Gastrocnemius medialis (tissue), 4 donors: Measurements from ENCODE around the gene MINDY3.

Source experiments
- POLR2A ChIP-seq, 2 donors: fragments of 450-650 bp; IDR thresholded peaks; one replicate each; pipeline ENCODE4 v1.6.1; 2017; ENCODE audit warnings: antibody characterized with exemption in 2 of 2, mild to moderate bottlenecking in 2 of 2, moderate library complexity in 2 of 2
- TF ChIP-seq, protein P1 (sequence below), 5 experiments: fragments of 450-650 bp in 3 of 5; fragments of 200-600 bp in 2 of 5; sonication (generic) in 2 of 5; IDR thresholded peaks in 4 of 5; conservative IDR thresholded peaks in 1 of 5; 1 replicate in 4 of 5; 2 replicates in 1 of 5; pipeline ENCODE4 v1.5.1; 2016 to 2019; ENCODE audit warnings: antibody characterized with exemption in 5 of 5, mild to moderate bottlenecking in 3 of 5, moderate library complexity in 3 of 5

- TF ChIP-seq, protein P1, sequence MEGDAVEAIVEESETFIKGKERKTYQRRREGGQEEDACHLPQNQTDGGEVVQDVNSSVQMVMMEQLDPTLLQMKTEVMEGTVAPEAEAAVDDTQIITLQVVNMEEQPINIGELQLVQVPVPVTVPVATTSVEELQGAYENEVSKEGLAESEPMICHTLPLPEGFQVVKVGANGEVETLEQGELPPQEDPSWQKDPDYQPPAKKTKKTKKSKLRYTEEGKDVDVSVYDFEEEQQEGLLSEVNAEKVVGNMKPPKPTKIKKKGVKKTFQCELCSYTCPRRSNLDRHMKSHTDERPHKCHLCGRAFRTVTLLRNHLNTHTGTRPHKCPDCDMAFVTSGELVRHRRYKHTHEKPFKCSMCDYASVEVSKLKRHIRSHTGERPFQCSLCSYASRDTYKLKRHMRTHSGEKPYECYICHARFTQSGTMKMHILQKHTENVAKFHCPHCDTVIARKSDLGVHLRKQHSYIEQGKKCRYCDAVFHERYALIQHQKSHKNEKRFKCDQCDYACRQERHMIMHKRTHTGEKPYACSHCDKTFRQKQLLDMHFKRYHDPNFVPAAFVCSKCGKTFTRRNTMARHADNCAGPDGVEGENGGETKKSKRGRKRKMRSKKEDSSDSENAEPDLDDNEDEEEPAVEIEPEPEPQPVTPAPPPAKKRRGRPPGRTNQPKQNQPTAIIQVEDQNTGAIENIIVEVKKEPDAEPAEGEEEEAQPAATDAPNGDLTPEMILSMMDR (IDR thresholded peaks at IDR 0.05 in 4 of 5, conservative IDR thresholded peaks at IDR 0.05 in 1 of 5), result no peak
- TF ChIP-seq POLR2A (IDR thresholded peaks at IDR 0.05), result no peak
Observed at GRCh38 chr10:15730341-15730740, 130.0 kb downstream of the MINDY3 start.
